ENCODE measurements around the gene CYFIP2.
A peak's percentile ranks its signal among the peaks of the same experiment; 100 is the strongest.
"Not testable (repeated sequence)": the region's sequence is repeated elsewhere in the genome, so short reads cannot be mapped to it uniquely, and the experiment has no call there.

Gene CYFIP2

GRCh38 chr5:157265714-157266285, at the start of gene CYFIP2:
Gene CYFIP2 (plus strand): TSS chr5:157266123. CDS start chr5:157285362, 19,239 bp downstream.
- peak; percentile 94 for DNase-seq

GRCh38 chr5:157216391-157217142, 49.4 kb upstream of the CYFIP2 start:
- DNase-seq, result no peak

- DNase-seq, result peak; percentile 88
These were observed 48.5 kb upstream of the CYFIP2 start for GRCh38 chr5:157217289-157218024.

GRCh38 chr5:157219491-157220271, 46.2 kb upstream of the CYFIP2 start:
- DNase-seq, result no peak

GRCh38 chr5:157221959-157222358, 44.0 kb upstream of the CYFIP2 start:
- DNase-seq, result no peak

- peak; percentile 86 for DNase-seq
These were observed 43.3 kb upstream of the CYFIP2 start for GRCh38 chr5:157222506-157223230.

GRCh38 chr5:157225469-157226422, 40.2 kb upstream of the CYFIP2 start:
- DNase-seq, result peak; percentile 74

GRCh38 chr5:157230610-157231009, 35.3 kb upstream of the CYFIP2 start:
- no peak for DNase-seq

- DNase-seq, result no peak
These were observed 33.2 kb upstream of the CYFIP2 start for GRCh38 chr5:157232706-157233105.

GRCh38 chr5:157233515-157233914, 32.4 kb upstream of the CYFIP2 start:
- DNase-seq, result no peak

- no peak for DNase-seq
These were observed 29.5 kb upstream of the CYFIP2 start for GRCh38 chr5:157236423-157236822.

GRCh38 chr5:157241483-157241882, 24.4 kb upstream of the CYFIP2 start:
- DNase-seq, result no peak

- not testable (repeated sequence) for DNase-seq
These were observed 21.2 kb upstream of the CYFIP2 start for GRCh38 chr5:157244704-157245103.

- no peak for DNase-seq
These were observed 20.4 kb upstream of the CYFIP2 start for GRCh38 chr5:157245476-157245875.

- DNase-seq, result no peak
These were observed 20.0 kb upstream of the CYFIP2 start for GRCh38 chr5:157245886-157246285.

GRCh38 chr5:157247267-157247666, 18.7 kb upstream of the CYFIP2 start:
- DNase-seq, result no peak

GRCh38 chr5:157248821-157249470, 17.0 kb upstream of the CYFIP2 start:
- DNase-seq, result no peak

GRCh38 chr5:157252711-157253465, 13.0 kb upstream of the CYFIP2 start:
- DNase-seq, result peak; percentile 84

GRCh38 chr5:157253547-157253946, 12.4 kb upstream of the CYFIP2 start:
- DNase-seq, result no peak

- no peak for DNase-seq
These were observed 7.5 kb upstream of the CYFIP2 start for GRCh38 chr5:157258450-157258849.

All from activated effector memory CD4-positive, alpha-beta T cell treated with anti-CD3 and anti-CD28 coated beads, Interleukin-2, amount 50 U/mL, for 16 hours (primary cell).